ENCODE measurements around the gene PHACTR1. TPM values are rescaled to one million over a fixed set of nuclear protein-coding genes. Genes with fewer than 3 reads are reported as not detected.

The PHACTR1 gene
- polyA plus RNA-seq, 1 of the 3 experiments (the other 2 are of a cell fraction) = 0.12 TPM

- H3K9ac ChIP-seq = no peak overlapping the region
- CTCF ChIA-PET = interaction anchor here (1.2 kb wide), 1 partner anchor 213 kb away, joined by 3 read pairs; no protein-coding TSS in a partner anchor
- H3K36me3 ChIP-seq (replicated peaks in 1 of 2; ENCODE audit: control insufficient read depth in 1 of 2, insufficient read depth in 2 of 2, low read length in 1 of 2) = no peaks in the 10 kb centered on the region
- H3F3A ChIP-seq (replicated peaks; ENCODE audit: insufficient read depth) = no peaks in the 10 kb centered on the region
- H3K4me3 ChIP-seq (ENCODE audit: low read depth in 2 of 2, low read length in 1 of 2) = no peak overlapping the region
- no peak for DNase-seq
- 42% methylated on average over 6 of the region's 6 CpGs for WGBS (ENCODE audit: low lambda C conversion rate)
- H3K79me2 ChIP-seq (ENCODE audit: insufficient read depth) = no peaks in the 10 kb centered on the region
- H3K27ac ChIP-seq (ENCODE audit: low read depth in 2 of 2, low read length in 1 of 2) = no peak overlapping the region
- no peaks in the 10 kb centered on the region for H3K9me3 ChIP-seq
- no peak overlapping the region for H3K4me2 ChIP-seq
- H4K20me1 ChIP-seq (ENCODE audit: insufficient read depth) = no peaks in the 10 kb centered on the region
- H3K9me2 ChIP-seq = no peaks in the 10 kb centered on the region
- H2AFZ ChIP-seq (ENCODE audit: low read depth) = no peak overlapping the region
- TF ChIP-seq EP300 (IDR thresholded peaks at IDR 0.05; ENCODE audit: borderline replicate concordance in 1 of 2, low read depth in 1 of 2, low read length in 1 of 2) (peak in 1 of 2 experiments; percentile 26; a peak in 1 of 4 replicates), MXI1 (IDR thresholded peaks at IDR 0.05; ENCODE audit: low read depth, low read length) (no peak)
- H3K4me1 ChIP-seq (ENCODE audit: control insufficient read depth in 1 of 2, insufficient read depth in 2 of 2, low read depth in 1 of 2, low read length in 1 of 2) = peaks cover 0 to 4% of the 10 kb centered on the region in 2 experiments; a peak in 2 of 4 replicates
- H3K27me3 ChIP-seq (ENCODE audit: insufficient read depth) = no peaks in the 10 kb centered on the region
- POLR2A ChIA-PET = no interaction called here
These were observed 134.6 kb downstream of the PHACTR1 start for GRCh38 chr6:12851123-12851695.

GRCh38 chr6:12861603-12862002 lies 145.0 kb downstream of the PHACTR1 start:
- WGBS (ENCODE audit: low lambda C conversion rate) = 23% methylated on average over 2 of the region's 2 CpGs
- Histone ChIP-seq H3K9me2 (no peaks in the 10 kb centered on the region), H3K36me3 (replicated peaks in 1 of 2; ENCODE audit: control insufficient read depth in 1 of 2, insufficient read depth in 2 of 2, low read length in 1 of 2) (no peaks in the 10 kb centered on the region), H3K27me3 (ENCODE audit: insufficient read depth) (no peaks in the 10 kb centered on the region), H3K9ac (no peak overlapping the region), H3K4me3 (ENCODE audit: low read depth in 2 of 2, low read length in 1 of 2) (no peak overlapping the region), H3K79me2 (ENCODE audit: insufficient read depth) (no peaks in the 10 kb centered on the region), H3K4me2 (no peak overlapping the region), H4K20me1 (ENCODE audit: insufficient read depth) (no peaks in the 10 kb centered on the region), H3K4me1 (ENCODE audit: control insufficient read depth in 1 of 2, insufficient read depth in 2 of 2, low read depth in 1 of 2, low read length in 1 of 2) (no peaks in the 10 kb centered on the region), H3K27ac (ENCODE audit: low read depth in 2 of 2, low read length in 1 of 2) (no peak overlapping the region), H3F3A (replicated peaks; ENCODE audit: insufficient read depth) (no peaks in the 10 kb centered on the region), H3K9me3 (no peaks in the 10 kb centered on the region), H2AFZ (ENCODE audit: low read depth) (no peak overlapping the region)
- no peak for DNase-seq
- TF ChIP-seq NFIC (IDR thresholded peaks at IDR 0.05; ENCODE audit: borderline replicate concordance) = no peak
- no peak for TF ChIP-seq TCF12 (IDR thresholded peaks at IDR 0.05)
- TF ChIP-seq TEAD4 (IDR thresholded peaks at IDR 0.05; ENCODE audit: borderline replicate concordance, insufficient read depth) = no peak
- TF ChIP-seq GATA2 (CRISPR knock-in tag; IDR thresholded peaks at IDR 0.05) = no peak
- no peak for TF ChIP-seq RFX5 (IDR thresholded peaks at IDR 0.05; ENCODE audit: low read length)
- no peak for TF ChIP-seq FOSL2 (IDR thresholded peaks at IDR 0.05; ENCODE audit: borderline replicate concordance, low read depth)
- no peak for TF ChIP-seq MXI1 (IDR thresholded peaks at IDR 0.05; ENCODE audit: low read depth, low read length)
- no peak for TF ChIP-seq JUND (IDR thresholded peaks at IDR 0.05)
- TF ChIP-seq CHD2 (IDR thresholded peaks at IDR 0.05; ENCODE audit: low read length, partially characterized antibody) = no peak
- TF ChIP-seq, protein P1, sequence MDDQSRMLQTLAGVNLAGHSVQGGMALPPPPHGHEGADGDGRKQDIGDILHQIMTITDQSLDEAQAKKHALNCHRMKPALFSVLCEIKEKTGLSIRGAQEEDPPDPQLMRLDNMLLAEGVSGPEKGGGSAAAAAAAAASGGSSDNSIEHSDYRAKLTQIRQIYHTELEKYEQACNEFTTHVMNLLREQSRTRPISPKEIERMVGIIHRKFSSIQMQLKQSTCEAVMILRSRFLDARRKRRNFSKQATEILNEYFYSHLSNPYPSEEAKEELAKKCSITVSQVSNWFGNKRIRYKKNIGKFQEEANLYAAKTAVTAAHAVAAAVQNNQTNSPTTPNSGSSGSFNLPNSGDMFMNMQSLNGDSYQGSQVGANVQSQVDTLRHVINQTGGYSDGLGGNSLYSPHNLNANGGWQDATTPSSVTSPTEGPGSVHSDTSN (IDR thresholded peaks at IDR 0.05) = no peak
- TF ChIP-seq NRF1 (IDR thresholded peaks at IDR 0.05; ENCODE audit: low read depth, low read length) = no peak
- no peak for TF ChIP-seq POLR2AphosphoS5 (IDR thresholded peaks at IDR 0.05; ENCODE audit: low read depth, low read length)
- no peak for TF ChIP-seq RCOR1 (IDR thresholded peaks at IDR 0.05; ENCODE audit: low read length)
- TF ChIP-seq USF2 (IDR thresholded peaks at IDR 0.05; ENCODE audit: borderline replicate concordance, low read depth, low read length) = no peak
- no peak for TF ChIP-seq MAX (IDR thresholded peaks at IDR 0.05; ENCODE audit: low read depth)
- TF ChIP-seq RAD21 (IDR thresholded peaks at IDR 0.05; ENCODE audit: low read length) = no peak
- no peak for TF ChIP-seq MEF2A (IDR thresholded peaks at IDR 0.05; ENCODE audit: borderline replicate concordance, low read depth)
- TF ChIP-seq GABPA (IDR thresholded peaks at IDR 0.05; ENCODE audit: low read depth) = no peak
- no peak for TF ChIP-seq TAF1 (IDR thresholded peaks at IDR 0.05; ENCODE audit: borderline replicate concordance, low read depth, low read length)
- TF ChIP-seq SIN3A (IDR thresholded peaks at IDR 0.05; ENCODE audit: borderline replicate concordance, low read depth, low read length) = no peak
- ChIA-PET POLR2A (no interaction called here), CTCF (interaction anchor here (0.6 to 1.0 kb wide), 2 partner anchors 32 to 224 kb away, joined by 3 to 4 read pairs; no protein-coding TSS in a partner anchor)

Measured in SK-N-SH (cell line).